Astrocyte (in vitro differentiated cells and primary cell): Measurements from ENCODE around the gene GAPVD1.

ENCODE experiments used
- EZH2 ChIP-seq: IDR thresholded peaks from 2 replicates; pipeline ENCODE4 v1.6.1; 2012; ENCODE audit warnings: mild to moderate bottlenecking, low read length, inconsistent platforms; ENCODE audit not compliant: insufficient read depth
- TF ChIP-seq, protein P1 (sequence below): IDR thresholded peaks from 2 replicates; pipeline ENCODE4 v1.5.1; 2011; ENCODE audit warnings: low read depth, mild to moderate bottlenecking, inconsistent platforms, low read length, moderate library complexity; ENCODE audit not compliant: insufficient read depth

DNA sequence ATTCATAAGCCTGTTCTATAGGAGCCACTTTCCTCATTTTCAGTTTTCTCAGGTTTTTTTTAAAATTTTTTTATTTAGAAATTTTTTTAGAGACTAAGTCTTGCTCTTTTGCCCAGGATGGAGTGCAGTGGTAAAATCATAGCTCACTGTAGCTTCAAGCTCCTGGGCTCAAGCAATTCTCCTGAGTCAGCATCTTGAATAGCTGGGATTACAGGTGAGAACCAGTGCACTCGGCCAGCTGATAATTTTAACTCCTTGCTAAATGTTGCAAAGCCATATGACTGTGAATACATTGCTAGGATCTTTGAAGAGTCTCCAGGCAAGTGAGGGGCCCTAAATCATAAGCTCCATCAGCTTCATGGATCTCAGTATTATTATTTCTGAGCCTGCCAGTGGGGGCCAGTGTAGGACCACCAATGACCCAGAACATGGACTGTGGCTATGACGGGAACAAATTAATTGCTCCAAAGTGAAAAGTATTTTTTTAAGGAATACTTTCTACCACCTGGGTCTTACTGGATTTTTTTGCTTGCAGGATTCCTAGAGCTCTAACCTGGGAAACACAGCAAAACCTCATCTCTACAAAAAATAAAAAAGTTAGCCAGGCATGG, 5.7 kb upstream of the GAPVD1 start:
- TF ChIP-seq, protein P1, sequence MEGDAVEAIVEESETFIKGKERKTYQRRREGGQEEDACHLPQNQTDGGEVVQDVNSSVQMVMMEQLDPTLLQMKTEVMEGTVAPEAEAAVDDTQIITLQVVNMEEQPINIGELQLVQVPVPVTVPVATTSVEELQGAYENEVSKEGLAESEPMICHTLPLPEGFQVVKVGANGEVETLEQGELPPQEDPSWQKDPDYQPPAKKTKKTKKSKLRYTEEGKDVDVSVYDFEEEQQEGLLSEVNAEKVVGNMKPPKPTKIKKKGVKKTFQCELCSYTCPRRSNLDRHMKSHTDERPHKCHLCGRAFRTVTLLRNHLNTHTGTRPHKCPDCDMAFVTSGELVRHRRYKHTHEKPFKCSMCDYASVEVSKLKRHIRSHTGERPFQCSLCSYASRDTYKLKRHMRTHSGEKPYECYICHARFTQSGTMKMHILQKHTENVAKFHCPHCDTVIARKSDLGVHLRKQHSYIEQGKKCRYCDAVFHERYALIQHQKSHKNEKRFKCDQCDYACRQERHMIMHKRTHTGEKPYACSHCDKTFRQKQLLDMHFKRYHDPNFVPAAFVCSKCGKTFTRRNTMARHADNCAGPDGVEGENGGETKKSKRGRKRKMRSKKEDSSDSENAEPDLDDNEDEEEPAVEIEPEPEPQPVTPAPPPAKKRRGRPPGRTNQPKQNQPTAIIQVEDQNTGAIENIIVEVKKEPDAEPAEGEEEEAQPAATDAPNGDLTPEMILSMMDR = peak; percentile 43
- TF ChIP-seq EZH2 = no peak
